Keratinocyte (primary cell): ENCODE measurements around the gene CDC42EP4. TPM values are rescaled to one million over a fixed set of nuclear protein-coding genes. Genes with fewer than 3 reads are reported as not detected.

Source experiments
- DNase-seq: peaks from one replicate; pipeline ENCODE4 v3.0.0-alpha.2; 2011; ENCODE audit warnings: low read depth, missing footprints, low spot score
- FAIRE-seq: peaks from 2 replicates; lab custom pipeline; 2011; peaks lifted over from hg19 to GRCh38; lab: Jason Lieb, UNC
- H2AFZ ChIP-seq: 2 replicates; pipeline ENCODE4 v1.6.0; 2012; ENCODE audit warnings: low read length, control low read depth, inconsistent platforms; ENCODE audit not compliant: control insufficient read depth
- H3K27ac ChIP-seq: 2 replicates; pipeline ENCODE4 v1.5.1; 2011; ENCODE audit warnings: low read length; ENCODE audit not compliant: control insufficient read depth, insufficient read depth
- H3K27me3 ChIP-seq: 3 replicates; pipeline ENCODE4 v1.6.0; 2011; ENCODE audit warnings: low read length; ENCODE audit not compliant: control insufficient read depth, insufficient read depth; ENCODE audit errors: extremely low read depth
- H3K36me3 ChIP-seq, 2 experiments: 2 replicates in 1 of 2; 3 replicates in 1 of 2; pipeline ENCODE4 v1.5.1; 2011; ENCODE audit warnings: low read length in 2 of 2, mild to moderate bottlenecking in 1 of 2; ENCODE audit not compliant: control insufficient read depth in 2 of 2, insufficient read depth in 2 of 2; ENCODE audit errors: extremely low read depth in 1 of 2
- H3K4me1 ChIP-seq: 3 replicates; pipeline ENCODE4 v1.5.1; 2011; ENCODE audit warnings: low read length; ENCODE audit not compliant: control insufficient read depth, insufficient read depth; ENCODE audit errors: extremely low read depth
- H3K4me2 ChIP-seq: 3 replicates; pipeline ENCODE4 v1.6.0; 2011; ENCODE audit warnings: low read depth, low read length; ENCODE audit not compliant: control insufficient read depth, insufficient read depth; ENCODE audit errors: extremely low read depth
- H3K4me3 ChIP-seq, 3 experiments: fragments of 200-600 bp in 1 of 3; sonication (generic) in 1 of 3; 2 replicates in 2 of 3; 3 replicates in 1 of 3; pipeline ENCODE4 v1.5.1; 2011 to 2016; ENCODE audit warnings: low read length in 3 of 3, mild to moderate bottlenecking in 3 of 3, control low read depth in 2 of 3, inconsistent platforms in 1 of 3, low read depth in 1 of 3, mixed read lengths in 1 of 3, mixed run types in 1 of 3, moderate library complexity in 1 of 3; ENCODE audit not compliant: control insufficient read depth in 2 of 3, insufficient read depth in 2 of 3; ENCODE audit errors: extremely low read depth in 1 of 3
- H3K79me2 ChIP-seq: 2 replicates; pipeline ENCODE4 v1.6.0; 2012; ENCODE audit warnings: low read length; ENCODE audit not compliant: control insufficient read depth, insufficient read depth
- H3K9ac ChIP-seq: 3 replicates; pipeline ENCODE4 v1.6.0; 2011; ENCODE audit warnings: low read length; ENCODE audit not compliant: control insufficient read depth, insufficient read depth; ENCODE audit errors: extremely low read depth
- H3K9me1 ChIP-seq: 3 replicates; pipeline ENCODE4 v1.6.0; 2011; ENCODE audit warnings: low read length; ENCODE audit not compliant: control insufficient read depth, insufficient read depth; ENCODE audit errors: extremely low read depth
- H3K9me3 ChIP-seq: 2 replicates; pipeline ENCODE4 v1.5.1; 2012; ENCODE audit warnings: low read depth, low read length; ENCODE audit not compliant: control insufficient read depth
- H4K20me1 ChIP-seq: 3 replicates; pipeline ENCODE4 v1.6.0; 2011; ENCODE audit warnings: low read length; ENCODE audit not compliant: control insufficient read depth, insufficient read depth; ENCODE audit errors: extremely low read depth
- EZH2 ChIP-seq: IDR thresholded peaks from one replicate; pipeline ENCODE4 v1.6.1; 2012; ENCODE audit warnings: inconsistent platforms, mild to moderate bottlenecking, low read length, moderate library complexity
- dilution Hi-C: fragments of 300-500 bp; cut with MboI; formaldehyde crosslinking; loops from one replicate; pipeline ENCODE4 v1.7.0; 2020; ENCODE audit warnings: low sequenced_read_pairs; ENCODE audit not compliant: extremely low pct_ligation_motif_present
- polyA plus RNA-seq, 5 experiments: library from polyadenylated mRNA; depleted of rRNA in 3 of 5; stranded (reverse) in 3 of 5; stranded (forward) in 1 of 5; unstranded in 1 of 5; fragments of >200 nt; gene quantifications; 1 replicate in 1 of 5; 2 replicates in 3 of 5; 3 replicates in 1 of 5; pipeline versions ENCODE4 v1.2.1 to v1.2.3, GENCODE V29; 2011 to 2012; ENCODE audit warnings: missing spikeins in 2 of 5, low read depth in 1 of 5, low replicate concordance in 1 of 5
- TF ChIP-seq, protein P1 (sequence below), 3 experiments: IDR thresholded peaks in 1 of 3; conservative IDR thresholded peaks in 1 of 3; optimal IDR thresholded peaks in 1 of 3; 2 replicates in 2 of 3; 3 replicates in 1 of 3; pipeline versions ENCODE3 to v1.5.1; 2011; ENCODE audit warnings: low read length in 3 of 3, mild to moderate bottlenecking in 3 of 3, moderate library complexity in 2 of 3, control low read depth in 1 of 3, inconsistent platforms in 1 of 3; ENCODE audit not compliant: insufficient read depth in 2 of 3; ENCODE audit errors: extremely low read depth in 1 of 3

Gene CDC42EP4
- polyA plus RNA-seq, 1 donor (not counting 4 experiments of a cell fraction or from before 2014, with no cell fraction given), result 9.4 TPM

GRCh38 chr17:73351764-73352163 is 40.0 kb upstream of the CDC42EP4 start:
- Histone ChIP-seq H3K4me1 (peaks cover 3% of the 10 kb centered on the region), H3K4me2 (no peak overlapping the region), H3K9ac (no peak overlapping the region), H3K9me3 (no peaks in the 10 kb centered on the region), H4K20me1 (no peaks in the 10 kb centered on the region), H3K9me1 (no peaks in the 10 kb centered on the region), H3K36me3 (no peaks in the 10 kb centered on the region), H3K27me3 (no peaks in the 10 kb centered on the region), H3K27ac (no peak overlapping the region), H2AFZ (no peak overlapping the region), H3K79me2 (no peaks in the 10 kb centered on the region), H3K4me3 (no peak overlapping the region)
- dilution Hi-C loops, result no loop called here
- DNase-seq, result no peak
- FAIRE-seq, result no peak
- TF ChIP-seq, protein P1, sequence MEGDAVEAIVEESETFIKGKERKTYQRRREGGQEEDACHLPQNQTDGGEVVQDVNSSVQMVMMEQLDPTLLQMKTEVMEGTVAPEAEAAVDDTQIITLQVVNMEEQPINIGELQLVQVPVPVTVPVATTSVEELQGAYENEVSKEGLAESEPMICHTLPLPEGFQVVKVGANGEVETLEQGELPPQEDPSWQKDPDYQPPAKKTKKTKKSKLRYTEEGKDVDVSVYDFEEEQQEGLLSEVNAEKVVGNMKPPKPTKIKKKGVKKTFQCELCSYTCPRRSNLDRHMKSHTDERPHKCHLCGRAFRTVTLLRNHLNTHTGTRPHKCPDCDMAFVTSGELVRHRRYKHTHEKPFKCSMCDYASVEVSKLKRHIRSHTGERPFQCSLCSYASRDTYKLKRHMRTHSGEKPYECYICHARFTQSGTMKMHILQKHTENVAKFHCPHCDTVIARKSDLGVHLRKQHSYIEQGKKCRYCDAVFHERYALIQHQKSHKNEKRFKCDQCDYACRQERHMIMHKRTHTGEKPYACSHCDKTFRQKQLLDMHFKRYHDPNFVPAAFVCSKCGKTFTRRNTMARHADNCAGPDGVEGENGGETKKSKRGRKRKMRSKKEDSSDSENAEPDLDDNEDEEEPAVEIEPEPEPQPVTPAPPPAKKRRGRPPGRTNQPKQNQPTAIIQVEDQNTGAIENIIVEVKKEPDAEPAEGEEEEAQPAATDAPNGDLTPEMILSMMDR (optimal IDR thresholded peaks at IDR 0.05 in 1 of 3, IDR thresholded peaks at IDR 0.05 in 1 of 3, conservative IDR thresholded peaks at IDR 0.05 in 1 of 3; ENCODE audit: extremely low read depth in 1 of 3, insufficient read depth in 2 of 3, low read length in 3 of 3), result no peak
- no peak for TF ChIP-seq EZH2

- FAIRE-seq, result no peak
- Histone ChIP-seq H4K20me1 (no peaks in the 10 kb centered on the region), H3K4me2 (no peak overlapping the region), H3K4me1 (no peaks in the 10 kb centered on the region), H3K27ac (no peak overlapping the region), H3K36me3 (no peaks in the 10 kb centered on the region), H3K9ac (no peak overlapping the region), H3K79me2 (no peaks in the 10 kb centered on the region), H3K9me1 (no peaks in the 10 kb centered on the region), H3K4me3 (no peak overlapping the region), H3K9me3 (no peaks in the 10 kb centered on the region), H2AFZ (no peak overlapping the region), H3K27me3 (no peaks in the 10 kb centered on the region)
- DNase-seq, result no peak
- dilution Hi-C loops, result no loop called here
- TF ChIP-seq EZH2, result no peak
- TF ChIP-seq, protein P1 (optimal IDR thresholded peaks at IDR 0.05 in 1 of 3, IDR thresholded peaks at IDR 0.05 in 1 of 3, conservative IDR thresholded peaks at IDR 0.05 in 1 of 3; ENCODE audit: extremely low read depth in 1 of 3, insufficient read depth in 2 of 3, low read length in 3 of 3), result no peak
These were observed 39.1 kb upstream of the CDC42EP4 start for GRCh38 chr17:73350864-73351263.
